NCI-H2107 treated with DMSO at 0.1 percent for 48 hours (cell line): ENCODE data around the gene ADRA2B.

Experiments used
- DNase-seq: peaks from one replicate; lab custom pipeline; 2025; ENCODE audit not compliant: unreplicated experiment; lab: John Stamatoyannopoulos, UW

Gene ADRA2B

GRCh38 chr2:96138179-96139145 lies 22.1 kb upstream of the ADRA2B start, which contains the start of gene ASTL:
TSS of gene ASTL (minus strand) at chr2:96138502. CDS start at chr2:96138436, 66 bp downstream.
- peak; percentile 73 for DNase-seq

DNA sequence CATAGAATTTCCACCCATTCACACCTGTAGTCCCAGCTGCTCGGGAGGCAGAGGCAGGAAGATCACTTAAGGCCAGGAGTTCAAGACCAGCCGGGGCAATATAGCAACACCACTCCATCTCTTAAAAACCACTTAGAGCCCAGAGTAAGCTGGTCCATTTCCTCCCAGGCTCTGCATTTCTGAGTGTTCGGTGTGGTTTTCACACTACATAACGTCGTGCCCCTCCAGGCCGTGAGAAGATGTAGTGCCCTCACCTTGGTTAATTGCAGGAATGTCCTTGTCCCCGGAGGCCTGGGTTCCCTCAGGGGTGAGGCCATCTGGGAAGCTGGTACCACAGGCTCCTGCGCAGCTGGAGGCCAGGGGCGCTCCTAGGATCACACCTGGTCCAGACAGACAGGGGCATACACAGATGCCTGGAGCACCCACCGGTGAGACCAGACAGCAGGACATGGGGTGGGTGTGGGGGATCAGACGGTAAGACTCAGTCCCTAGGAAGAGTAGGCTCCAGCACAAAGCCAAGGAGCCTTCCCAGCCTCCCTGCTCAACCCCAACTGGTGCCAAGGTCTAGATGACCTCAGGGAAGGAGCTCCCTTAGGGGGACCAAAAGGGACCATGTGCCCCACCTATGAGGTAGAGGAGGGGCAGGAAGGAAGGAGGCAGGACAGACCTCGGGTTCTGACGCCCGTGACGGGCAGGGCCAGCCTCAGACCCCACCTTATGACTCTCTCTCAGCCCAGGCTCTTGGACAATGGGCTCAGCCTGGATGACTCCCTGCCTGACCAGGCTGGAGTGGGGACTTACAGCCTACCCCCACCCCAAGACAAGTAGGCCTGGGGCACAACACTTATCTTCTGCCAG lies 21.2 kb upstream of the ADRA2B start:
- DNase-seq: no peak

DNA sequence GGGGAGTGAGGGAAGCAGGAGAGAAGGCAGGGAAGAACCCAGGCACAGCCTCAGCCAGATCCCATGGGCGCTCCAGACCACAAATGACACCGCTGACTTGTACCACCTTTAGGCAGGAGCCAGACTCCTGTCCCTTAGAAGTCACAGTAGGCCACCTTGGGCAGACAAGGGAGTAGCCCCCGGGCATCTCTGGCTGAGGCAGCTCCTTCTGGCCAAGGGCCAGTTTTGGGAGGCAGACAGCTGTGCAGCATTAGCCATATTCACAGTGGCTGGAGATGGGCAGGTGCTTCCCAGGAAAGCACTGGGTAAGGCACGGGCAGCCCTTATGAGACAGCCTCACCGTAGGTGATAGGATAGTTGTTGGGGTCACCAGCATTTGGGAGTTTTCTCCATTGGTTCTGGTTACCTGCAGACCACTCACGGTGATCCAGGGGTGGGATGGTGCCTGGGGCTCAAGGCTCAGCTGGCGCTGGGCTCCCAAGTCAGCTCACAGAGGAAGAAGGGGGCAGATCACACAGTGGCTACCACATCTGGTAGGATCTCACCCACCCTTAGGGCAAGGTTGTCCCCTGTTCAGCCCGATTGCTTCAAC lies 19.9 kb upstream of the ADRA2B start:
- DNase-seq: no peak

- DNase-seq: no peak
Observed at GRCh38 chr2:96135621-96136020, 19.2 kb upstream of the ADRA2B start.

- DNase-seq: no peak
Observed at GRCh38 chr2:96135171-96135570, 18.8 kb upstream of the ADRA2B start.

- DNase-seq: no peak
Observed at GRCh38 chr2:96134421-96134820, 18.1 kb upstream of the ADRA2B start.

DNA sequence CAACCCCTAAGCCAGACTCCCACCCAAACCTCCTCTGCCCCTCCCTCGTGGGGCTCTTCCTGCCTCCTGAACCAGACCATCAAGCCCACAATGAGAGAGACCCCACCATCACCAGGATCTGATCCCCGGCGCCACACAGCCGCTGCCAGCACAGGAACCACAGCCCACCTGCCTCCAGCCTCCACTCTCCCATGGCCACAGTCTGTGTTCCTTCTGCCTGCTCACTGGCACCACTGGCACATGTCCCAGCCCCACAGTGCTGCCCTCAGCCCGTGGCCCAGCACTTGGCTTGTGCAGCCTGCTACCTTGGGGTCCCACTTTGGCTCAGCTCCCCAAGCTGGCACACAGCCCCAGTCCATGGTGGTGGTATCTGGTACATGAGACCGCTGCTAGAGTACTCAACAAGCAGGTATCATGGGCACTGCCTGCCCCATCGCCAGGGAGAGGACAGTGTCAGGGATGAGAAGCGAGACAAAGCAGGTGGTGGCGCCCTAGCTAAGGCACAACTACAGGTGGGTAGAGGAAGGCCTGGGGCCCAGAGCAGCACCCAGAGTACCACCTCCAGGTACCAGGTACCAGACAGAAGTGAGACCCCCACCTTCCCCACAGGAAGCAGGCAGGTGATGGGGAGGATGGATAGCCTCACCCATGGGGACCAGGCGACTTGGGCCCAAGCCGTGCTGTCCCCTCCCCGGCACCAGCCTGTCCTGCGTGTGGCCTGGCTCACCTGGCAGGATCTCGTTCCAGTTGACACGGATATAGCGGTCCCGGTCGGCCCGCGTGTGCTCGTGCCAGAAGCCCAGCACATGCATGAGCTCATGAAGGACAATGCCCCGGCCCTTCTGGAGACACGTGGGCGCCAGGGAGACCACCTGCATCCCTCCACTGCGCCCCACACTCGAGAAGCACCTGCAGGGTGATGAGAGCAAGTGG lies 15.7 kb upstream of the ADRA2B start:
- no peak for DNase-seq

DNA sequence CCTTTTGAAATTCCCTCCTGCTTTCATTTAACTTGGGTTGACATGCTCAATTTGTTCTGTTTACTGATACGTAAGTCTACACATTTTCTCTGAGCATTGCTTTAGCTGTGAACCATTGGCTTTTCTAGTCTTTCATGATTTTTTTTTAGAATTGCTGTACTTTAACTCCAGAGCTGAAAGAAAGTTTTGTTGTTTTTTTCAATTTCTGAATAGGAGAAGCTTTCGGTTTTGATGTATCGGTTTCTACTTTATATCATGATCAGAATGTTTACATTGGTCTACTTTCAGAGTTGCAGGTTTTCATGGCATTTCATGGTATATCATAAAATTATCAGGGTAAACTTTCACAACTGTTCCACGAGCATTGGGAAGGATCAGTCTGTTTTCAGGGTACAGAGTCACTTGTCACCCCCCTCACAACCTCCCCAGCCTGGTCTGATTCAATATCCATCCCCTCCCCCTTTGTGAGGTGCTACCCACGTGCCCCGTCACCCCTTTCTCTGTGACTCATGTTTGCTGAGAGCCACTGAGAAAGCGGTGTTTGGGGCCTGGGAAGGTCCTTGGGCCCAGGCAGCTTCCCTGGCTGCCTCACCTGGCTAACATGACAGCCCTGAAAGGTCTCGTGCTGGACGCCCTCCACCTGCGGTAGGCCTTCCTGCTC lies 14.9 kb upstream of the ADRA2B start:
- no peak for DNase-seq

- no peak for DNase-seq
Observed at GRCh38 chr2:96130483-96130882, 14.1 kb upstream of the ADRA2B start.

DNA sequence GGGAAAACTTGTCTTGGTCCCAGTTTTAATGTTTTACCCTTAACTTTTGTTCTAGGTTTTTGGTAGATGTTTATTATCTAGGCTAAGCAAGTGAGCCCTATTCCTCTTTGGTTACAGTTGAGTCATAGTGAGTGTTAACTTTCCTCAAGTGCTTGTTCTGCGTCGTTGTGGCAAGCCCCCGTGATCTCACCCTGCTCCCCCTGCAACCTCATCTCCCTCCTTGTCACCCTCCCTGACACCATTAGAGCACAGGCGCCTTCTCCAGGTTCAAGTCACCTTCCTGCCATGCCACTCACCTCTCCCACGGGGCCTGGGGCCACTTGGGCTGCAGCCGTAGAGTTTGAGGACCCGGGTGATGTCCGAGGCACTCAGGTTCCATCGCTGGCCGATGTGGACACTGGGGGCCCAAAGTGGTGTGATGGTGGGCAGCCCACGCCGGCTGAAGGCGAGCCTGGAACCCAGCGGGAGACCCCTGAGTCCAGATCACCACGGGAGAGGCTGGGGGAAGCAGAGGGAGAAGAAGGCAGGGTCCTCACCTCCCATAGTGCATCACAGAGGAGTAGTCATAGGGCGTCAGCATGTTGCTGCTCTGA lies 13.3 kb upstream of the ADRA2B start:
- no peak for DNase-seq

GRCh38 chr2:96128456-96128855 lies 12.1 kb upstream of the ADRA2B start:
- DNase-seq: no peak

DNA sequence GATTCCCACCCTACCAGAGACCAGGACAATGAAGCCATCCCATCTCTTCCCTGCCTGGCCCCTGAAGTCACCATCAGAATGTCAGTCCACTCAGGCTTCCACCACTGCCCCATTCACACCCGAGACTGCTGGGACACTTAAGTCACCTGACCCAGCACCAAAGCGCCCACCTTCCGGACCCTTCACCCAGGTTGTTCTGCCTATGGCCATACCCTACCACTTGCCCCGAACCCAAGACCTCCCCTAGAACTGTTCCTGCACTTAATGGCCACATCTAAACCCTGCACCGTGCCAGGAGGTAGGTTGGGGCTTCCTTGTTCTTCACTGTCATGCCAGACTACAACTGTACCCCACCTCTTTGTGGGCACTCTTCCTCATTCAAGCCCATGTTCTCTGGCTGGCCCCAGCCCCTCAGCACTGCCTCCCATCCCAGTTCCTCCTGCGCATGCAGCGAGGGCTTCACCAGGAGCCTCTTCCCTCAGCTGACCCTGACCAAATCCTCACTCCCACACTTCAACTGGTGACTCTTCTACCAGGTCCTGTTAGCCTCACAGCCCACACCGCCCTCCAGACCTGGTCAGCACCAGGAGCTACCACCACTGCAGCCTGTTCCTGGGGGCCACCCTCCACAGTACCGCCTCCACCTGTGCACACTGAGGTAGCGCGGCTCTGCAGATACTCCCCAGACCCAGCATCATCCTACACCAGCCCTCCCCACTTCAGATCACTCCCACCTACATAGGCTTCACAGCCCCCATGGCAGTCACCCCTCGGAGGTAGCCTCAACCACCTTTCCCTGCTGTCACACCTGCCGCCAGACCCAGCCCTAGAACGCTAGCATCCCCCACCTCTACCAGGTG lies 8.3 kb upstream of the ADRA2B start:
- DNase-seq: no peak

- DNase-seq: no peak
Observed at GRCh38 chr2:96123936-96124335, 7.6 kb upstream of the ADRA2B start.

DNA sequence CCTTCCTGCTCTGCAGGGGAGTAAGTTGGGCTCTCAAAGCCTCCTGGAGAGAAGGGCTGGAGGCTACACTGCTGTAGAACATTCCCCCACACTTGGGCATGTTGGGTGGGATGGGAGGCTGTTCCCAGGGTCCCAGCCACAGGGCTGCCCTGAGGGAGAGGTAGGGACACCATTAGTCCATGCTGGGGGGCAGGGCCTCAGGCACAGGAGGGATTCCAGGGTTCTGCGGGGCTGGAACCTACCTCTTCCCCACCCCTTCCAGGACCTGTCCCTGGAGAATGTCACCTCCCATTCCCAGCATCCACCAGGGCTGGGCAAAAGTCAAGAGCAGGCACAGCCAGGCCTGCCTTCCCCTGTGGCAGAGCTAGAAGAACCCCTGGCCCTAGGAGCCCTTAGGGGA lies 6.9 kb upstream of the ADRA2B start:
- no peak for DNase-seq

- no peak for DNase-seq
Observed at GRCh38 chr2:96122391-96122790, 6.0 kb upstream of the ADRA2B start.

DNA sequence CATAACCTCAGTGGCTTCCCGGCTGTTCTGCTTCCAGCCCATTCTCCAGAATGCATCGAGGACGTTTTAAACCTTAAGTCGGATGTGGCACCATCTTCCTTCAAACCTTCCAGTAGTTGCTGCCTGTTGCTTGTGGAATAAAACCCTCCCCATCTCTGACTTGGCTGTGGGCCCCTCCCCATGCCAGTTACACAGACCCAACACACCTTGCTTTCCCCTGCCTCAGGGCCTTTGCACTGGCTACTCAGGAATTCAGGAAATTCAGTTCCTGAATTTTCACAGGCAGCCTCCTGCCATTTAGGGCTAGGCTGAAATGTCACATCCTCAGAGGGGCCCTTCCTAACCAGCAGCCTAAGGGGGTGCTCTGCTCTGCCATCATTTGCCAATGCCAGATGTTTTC lies 5.0 kb upstream of the ADRA2B start:
- no peak for DNase-seq

- DNase-seq: no peak
Observed at GRCh38 chr2:96120991-96121390, 4.6 kb upstream of the ADRA2B start.

- DNase-seq: no peak
Observed at GRCh38 chr2:96120091-96120720, 3.8 kb upstream of the ADRA2B start.
